ENCODE data around the gene APOL5.

The APOL5 gene

DNA sequence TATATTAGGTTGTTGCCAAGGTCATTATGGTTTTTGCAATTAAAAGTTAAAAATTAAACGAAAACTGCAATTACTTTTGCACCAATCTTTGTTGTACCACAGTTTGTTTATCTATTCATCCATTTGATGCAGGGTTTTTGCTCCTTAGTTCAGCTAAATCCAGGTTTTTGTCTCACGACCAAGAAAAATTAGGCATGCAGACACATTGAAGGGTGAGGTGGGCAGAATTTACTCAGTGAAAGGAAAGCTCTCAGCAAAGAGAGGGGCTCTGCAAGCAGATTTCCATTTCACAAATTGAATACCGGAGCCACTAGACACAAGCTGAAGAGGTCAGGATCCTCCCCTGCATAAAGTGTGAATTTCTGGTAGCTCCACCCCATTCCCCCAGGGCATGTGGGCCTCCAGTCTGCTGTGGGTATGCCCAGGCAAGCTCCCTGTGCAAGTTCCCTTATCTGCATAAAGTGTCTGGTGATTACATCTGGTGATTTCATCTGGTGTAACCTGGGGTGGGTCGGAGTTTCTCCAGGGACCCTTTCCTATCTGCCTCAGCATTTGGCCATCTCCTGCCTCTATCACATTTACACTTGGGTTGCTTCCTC lies 36.1 kb upstream of the APOL5 start:
- Histone ChIP-seq H3K36me3 (ENCODE audit: control insufficient read depth, insufficient read depth, low read length) (no peaks in the 10 kb centered on the region), H3K4me3 (replicated peaks; ENCODE audit: low read depth, low read length) (no peak overlapping the region), H3K27me3 (replicated peaks; ENCODE audit: control insufficient read depth, insufficient read depth, low read length) (no peaks in the 10 kb centered on the region)
- TF ChIP-seq, protein P1, sequence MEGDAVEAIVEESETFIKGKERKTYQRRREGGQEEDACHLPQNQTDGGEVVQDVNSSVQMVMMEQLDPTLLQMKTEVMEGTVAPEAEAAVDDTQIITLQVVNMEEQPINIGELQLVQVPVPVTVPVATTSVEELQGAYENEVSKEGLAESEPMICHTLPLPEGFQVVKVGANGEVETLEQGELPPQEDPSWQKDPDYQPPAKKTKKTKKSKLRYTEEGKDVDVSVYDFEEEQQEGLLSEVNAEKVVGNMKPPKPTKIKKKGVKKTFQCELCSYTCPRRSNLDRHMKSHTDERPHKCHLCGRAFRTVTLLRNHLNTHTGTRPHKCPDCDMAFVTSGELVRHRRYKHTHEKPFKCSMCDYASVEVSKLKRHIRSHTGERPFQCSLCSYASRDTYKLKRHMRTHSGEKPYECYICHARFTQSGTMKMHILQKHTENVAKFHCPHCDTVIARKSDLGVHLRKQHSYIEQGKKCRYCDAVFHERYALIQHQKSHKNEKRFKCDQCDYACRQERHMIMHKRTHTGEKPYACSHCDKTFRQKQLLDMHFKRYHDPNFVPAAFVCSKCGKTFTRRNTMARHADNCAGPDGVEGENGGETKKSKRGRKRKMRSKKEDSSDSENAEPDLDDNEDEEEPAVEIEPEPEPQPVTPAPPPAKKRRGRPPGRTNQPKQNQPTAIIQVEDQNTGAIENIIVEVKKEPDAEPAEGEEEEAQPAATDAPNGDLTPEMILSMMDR (IDR thresholded peaks at IDR 0.05; ENCODE audit: insufficient read depth, low read length, poor library complexity, severe bottlenecking), result no peak
- no peak for DNase-seq (ENCODE audit: extremely low read depth, insufficient read length)

DNA sequence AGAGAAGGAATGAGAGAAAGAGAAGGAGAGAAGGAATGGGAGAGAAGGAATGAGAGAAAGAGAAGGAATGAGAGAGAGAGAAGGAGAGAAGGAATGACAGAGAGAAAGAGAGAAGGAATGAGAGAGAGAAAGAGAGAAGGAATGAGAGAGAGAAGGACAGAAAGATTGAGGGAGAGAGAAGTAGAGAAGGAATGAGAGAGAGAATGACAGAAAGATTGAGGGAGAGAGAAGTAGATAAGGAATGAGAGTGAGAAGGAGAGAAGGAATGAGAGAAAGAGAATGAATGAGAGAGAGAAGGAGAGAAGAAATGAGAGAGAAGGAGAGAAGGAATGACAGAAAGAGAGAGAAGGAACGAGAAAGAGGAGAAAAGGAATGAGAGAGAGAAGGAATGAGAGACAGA lies 34.1 kb upstream of the APOL5 start:
- DNase-seq (ENCODE audit: extremely low read depth, insufficient read length), result no peak
- Histone ChIP-seq H3K27me3 (replicated peaks; ENCODE audit: control insufficient read depth, insufficient read depth, low read length) (no peaks in the 10 kb centered on the region), H3K36me3 (ENCODE audit: control insufficient read depth, insufficient read depth, low read length) (no peaks in the 10 kb centered on the region), H3K4me3 (replicated peaks; ENCODE audit: low read depth, low read length) (no peak overlapping the region)
- TF ChIP-seq, protein P1 (IDR thresholded peaks at IDR 0.05; ENCODE audit: insufficient read depth, low read length, poor library complexity, severe bottlenecking), result no peak

DNA sequence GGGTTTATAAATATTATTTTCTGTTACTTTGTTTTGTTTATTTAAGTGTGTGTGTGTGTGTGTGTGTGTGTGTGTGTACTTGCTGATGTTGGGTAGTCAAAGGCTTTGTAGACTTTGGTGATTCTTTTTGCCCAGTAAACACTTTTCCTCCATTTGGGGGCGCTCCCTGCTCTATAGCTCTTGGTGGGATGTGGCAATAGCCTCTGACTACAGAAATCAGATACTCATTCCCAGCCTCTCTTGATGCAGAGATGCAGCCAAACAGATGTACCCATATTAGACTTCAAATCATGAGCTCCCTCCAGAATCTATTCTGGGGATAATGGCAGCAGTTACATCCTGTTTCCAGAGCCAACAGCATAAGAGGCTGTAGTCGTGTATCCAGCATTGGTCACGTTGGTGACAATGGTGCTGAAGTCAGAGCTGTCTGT lies 33.4 kb upstream of the APOL5 start:
- H3K27me3 ChIP-seq (replicated peaks; ENCODE audit: control insufficient read depth, insufficient read depth, low read length), result no peaks in the 10 kb centered on the region
- no peak for DNase-seq (ENCODE audit: extremely low read depth, insufficient read length)
- no peaks in the 10 kb centered on the region for H3K36me3 ChIP-seq (ENCODE audit: control insufficient read depth, insufficient read depth, low read length)
- no peak overlapping the region for H3K4me3 ChIP-seq (replicated peaks; ENCODE audit: low read depth, low read length)
- TF ChIP-seq, protein P1 (IDR thresholded peaks at IDR 0.05; ENCODE audit: insufficient read depth, low read length, poor library complexity, severe bottlenecking), result peak; percentile 16

DNA sequence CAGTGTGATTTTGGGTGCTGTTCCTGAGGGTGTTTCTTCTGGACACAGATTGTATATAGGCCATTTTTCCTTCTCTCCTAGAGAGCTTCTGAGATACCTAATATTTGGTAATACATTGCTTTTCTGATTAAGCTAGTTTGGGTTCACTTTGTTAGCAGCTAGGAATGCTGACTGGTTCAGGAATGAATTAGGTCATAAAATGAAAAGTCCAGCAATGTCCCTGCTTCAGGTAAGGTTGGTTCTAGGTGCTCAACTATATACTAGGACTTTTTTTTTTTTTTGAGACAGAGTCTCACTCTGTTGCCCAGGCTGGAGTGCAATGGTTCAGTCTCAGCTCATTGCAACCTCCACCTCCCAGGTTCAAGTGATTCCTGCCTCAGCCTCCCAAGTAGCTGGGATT lies 32.9 kb upstream of the APOL5 start:
- no peaks in the 10 kb centered on the region for H3K36me3 ChIP-seq (ENCODE audit: control insufficient read depth, insufficient read depth, low read length)
- no peak overlapping the region for H3K4me3 ChIP-seq (replicated peaks; ENCODE audit: low read depth, low read length)
- H3K27me3 ChIP-seq (replicated peaks; ENCODE audit: control insufficient read depth, insufficient read depth, low read length), result no peaks in the 10 kb centered on the region
- DNase-seq (ENCODE audit: extremely low read depth, insufficient read length), result no peak
- TF ChIP-seq, protein P1 (IDR thresholded peaks at IDR 0.05; ENCODE audit: insufficient read depth, low read length, poor library complexity, severe bottlenecking), result no peak

DNA sequence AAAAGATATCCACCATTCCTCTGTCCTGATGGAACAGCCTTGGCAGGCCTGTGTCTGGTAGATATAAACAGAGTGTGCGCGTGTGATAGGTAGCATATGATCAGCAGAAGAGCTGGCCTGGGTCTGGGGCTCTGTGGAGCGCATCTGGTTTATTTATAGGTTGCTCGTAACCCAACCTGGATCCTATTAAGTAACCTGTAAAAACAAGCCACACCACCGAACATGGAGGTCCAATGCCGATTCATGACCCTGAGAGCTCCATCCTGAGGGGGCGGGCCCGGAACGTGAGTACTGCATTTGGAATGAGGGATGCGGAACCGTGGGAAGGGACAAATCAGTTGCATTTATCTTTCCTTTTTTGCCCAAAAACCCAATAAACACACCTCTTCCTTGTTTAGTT lies 31.9 kb upstream of the APOL5 start:
- DNase-seq (ENCODE audit: extremely low read depth, insufficient read length), result no peak
- Histone ChIP-seq H3K36me3 (ENCODE audit: control insufficient read depth, insufficient read depth, low read length) (no peaks in the 10 kb centered on the region), H3K27me3 (replicated peaks; ENCODE audit: control insufficient read depth, insufficient read depth, low read length) (no peaks in the 10 kb centered on the region), H3K4me3 (replicated peaks; ENCODE audit: low read depth, low read length) (no peak overlapping the region)
- TF ChIP-seq, protein P1 (IDR thresholded peaks at IDR 0.05; ENCODE audit: insufficient read depth, low read length, poor library complexity, severe bottlenecking), result no peak

DNA sequence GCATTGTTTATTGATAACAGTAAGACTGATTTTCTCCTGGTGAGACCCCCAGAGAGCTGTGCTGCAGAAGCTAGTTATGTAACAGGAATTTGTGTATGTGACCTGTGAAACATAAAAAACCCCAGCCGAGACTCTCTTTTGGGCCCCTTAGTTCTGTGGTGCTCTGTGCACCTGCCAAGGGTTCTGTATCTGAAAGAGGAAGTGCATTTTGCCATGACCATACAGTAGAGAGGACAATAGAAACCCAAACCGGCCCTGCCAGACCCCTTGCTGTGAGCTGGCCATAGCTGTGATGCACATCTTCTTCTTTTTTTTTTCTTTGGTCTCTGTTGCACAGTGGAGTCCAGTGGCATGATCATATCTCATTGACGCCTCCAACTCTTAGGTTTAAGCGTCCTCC lies 31.4 kb upstream of the APOL5 start:
- no peak for DNase-seq (ENCODE audit: extremely low read depth, insufficient read length)
- no peaks in the 10 kb centered on the region for H3K36me3 ChIP-seq (ENCODE audit: control insufficient read depth, insufficient read depth, low read length)
- no peaks in the 10 kb centered on the region for H3K27me3 ChIP-seq (replicated peaks; ENCODE audit: control insufficient read depth, insufficient read depth, low read length)
- H3K4me3 ChIP-seq (replicated peaks; ENCODE audit: low read depth, low read length), result no peak overlapping the region
- TF ChIP-seq, protein P1 (IDR thresholded peaks at IDR 0.05; ENCODE audit: insufficient read depth, low read length, poor library complexity, severe bottlenecking), result no peak
